AML-193 (cell line): ENCODE measurements around the gene COL25A1.
"Not testable (repeated sequence)": the region's sequence is repeated elsewhere in the genome, so short reads cannot be mapped to it uniquely, and the experiment has no call there.

Source experiments
- DNase-seq, 2 experiments: peaks; one replicate each; lab custom pipeline; 2025; lab: John Stamatoyannopoulos, UW

Gene COL25A1

DNA sequence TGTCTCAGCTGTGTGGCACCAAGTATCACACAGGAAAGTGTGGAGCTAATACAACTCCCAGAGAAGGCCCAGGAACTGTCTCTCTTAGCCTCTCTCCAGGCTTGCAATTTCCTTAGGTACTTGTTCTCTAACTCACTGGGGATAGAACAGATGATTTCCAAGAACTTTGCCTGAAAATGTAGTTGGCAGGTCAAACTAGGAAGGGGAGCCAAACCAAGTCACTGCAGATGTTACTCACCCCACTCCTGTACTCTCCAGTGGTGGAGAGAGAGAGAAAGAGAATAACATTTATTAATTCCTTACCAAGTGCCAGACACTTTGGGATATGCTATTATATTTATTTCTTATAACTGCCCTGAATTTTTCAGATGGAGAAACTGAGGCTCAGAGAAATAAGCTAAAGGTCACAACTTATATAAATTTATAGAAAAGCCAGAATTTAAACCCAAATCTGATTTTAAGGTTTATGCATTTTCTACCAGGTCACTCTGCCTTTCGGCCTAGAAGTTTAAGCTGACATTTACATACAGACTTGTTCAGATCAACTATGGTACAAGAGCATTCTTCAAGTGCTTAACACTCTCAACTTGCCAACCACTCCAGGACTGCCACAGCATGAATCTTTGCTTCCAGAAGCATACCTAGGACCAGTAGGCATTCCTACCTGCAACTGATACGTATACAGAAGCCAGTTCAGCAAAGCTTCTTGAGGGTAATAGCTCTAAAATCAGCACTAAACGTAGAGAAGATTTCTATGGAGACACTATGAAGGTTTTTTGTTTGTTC is 291.0 kb downstream of the COL25A1 start:
- DNase-seq: no peak

DNA sequence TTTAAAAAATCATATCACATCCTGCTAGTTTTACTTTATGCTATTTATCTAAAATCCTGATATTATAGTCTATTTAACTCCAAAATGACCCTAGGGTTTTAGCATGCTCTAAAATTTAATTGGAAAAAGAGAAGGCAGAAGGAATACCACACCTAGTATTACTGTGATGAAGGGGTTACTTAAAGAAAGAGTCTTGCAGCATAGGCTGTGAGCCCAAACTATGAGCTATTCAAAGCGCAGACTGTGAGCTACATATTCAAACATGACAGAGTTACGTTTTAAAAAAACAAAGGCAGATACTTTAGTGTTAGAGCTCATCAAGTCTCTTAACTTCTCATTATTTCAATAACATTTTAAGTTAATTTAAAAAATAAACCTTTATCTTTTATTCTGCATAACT is 291.9 kb downstream of the COL25A1 start:
- no peak for DNase-seq

DNA sequence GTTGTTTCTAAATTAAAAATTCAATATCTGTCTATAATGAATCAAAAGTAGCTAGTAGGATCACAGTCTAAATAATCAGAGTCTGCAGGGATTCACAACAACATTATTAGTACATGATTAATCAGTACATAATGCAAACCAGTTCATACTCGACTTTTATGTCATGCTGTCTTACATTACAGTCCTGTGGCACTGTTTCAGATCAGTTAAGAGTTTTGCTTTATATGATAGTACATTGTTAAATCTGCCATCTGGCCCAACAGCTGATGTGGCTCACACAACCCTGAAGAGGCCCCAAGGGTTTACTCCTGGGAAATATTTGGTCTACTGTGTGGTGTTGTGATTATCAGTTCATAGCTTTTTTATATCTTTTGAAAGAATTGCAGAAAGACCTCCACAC is 292.5 kb downstream of the COL25A1 start:
- no peak for DNase-seq

DNA sequence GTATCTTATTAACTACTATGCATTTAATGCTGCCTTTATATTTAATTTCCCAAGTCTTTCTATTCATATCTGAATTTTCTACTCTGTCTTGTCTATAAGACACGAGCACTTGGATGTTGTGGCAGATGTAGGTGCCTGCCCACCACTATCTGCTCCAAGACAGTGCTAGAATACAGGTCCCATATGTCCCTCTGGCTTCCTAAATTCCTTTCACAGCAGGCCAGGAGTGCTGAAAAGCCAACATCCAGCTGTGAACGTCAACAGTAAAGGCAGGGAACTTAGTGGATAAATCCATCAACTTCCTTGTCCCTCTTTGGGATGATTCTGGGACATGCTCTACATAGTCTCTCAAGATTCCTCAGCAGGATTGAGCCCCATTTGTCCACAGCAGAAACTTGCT is 294.5 kb downstream of the COL25A1 start:
- DNase-seq: no peak

GRCh38 chr4:109005523-109005922 is 296.9 kb downstream of the COL25A1 start:
- no peak for DNase-seq

GRCh38 chr4:109004418-109004817 is 298.0 kb downstream of the COL25A1 start:
- no peak for DNase-seq

DNA sequence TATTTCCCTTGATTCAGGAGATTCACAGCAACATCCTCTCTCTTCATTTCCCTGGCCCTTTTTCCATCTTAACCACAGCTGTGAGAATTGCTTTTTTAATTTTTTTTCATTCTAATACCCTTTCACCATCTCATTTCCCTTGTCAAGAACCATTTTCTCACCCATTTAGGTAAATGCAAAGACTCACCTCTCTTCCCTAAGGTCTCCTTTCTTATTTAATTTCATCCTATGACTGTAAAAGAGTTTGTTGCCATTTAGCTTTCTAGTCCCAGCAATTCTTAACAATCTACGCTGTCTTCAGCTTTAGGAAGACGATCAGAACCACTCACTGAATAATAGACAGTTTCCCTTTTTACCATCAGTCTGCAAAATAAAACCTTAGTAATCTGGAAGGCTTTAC is 298.5 kb downstream of the COL25A1 start:
- no peak for DNase-seq

- DNase-seq: no peak
Measured at GRCh38 chr4:108991551-108992328, 310.7 kb downstream of the COL25A1 start.

DNA sequence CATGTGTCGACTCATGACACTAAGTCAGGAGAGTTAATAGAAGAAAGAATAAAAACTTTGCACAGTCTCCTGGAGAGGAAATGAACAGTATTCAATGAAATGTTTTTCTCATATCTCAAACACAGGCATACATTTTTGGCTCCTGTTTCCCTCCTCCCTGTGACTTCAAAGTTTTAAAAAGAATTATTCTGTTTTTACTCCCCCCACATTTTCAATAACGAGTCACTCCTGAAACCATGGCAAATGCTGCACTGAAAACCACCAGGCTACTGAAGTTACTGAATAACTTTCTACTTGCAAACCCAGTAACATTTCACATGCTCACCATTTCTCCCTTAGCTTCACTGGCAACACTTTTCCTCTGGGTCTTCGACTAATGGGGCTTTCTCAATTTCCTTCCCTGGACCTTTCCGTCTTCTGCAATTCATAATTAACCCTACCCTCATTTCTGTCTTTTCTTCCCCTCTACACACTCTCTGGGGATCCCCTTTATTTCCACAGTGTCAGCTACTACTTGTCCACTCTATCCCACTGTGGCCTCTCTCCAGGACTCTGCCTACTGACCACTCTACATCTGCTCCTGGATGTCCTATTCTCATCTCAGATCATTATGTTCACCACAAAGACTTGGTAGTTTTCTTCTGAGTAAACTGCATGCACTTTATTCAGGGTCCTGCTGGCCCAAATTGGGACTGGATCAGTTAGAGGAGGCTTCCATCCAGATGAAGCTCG is 313.8 kb downstream of the COL25A1 start:
- no peak for DNase-seq

DNA sequence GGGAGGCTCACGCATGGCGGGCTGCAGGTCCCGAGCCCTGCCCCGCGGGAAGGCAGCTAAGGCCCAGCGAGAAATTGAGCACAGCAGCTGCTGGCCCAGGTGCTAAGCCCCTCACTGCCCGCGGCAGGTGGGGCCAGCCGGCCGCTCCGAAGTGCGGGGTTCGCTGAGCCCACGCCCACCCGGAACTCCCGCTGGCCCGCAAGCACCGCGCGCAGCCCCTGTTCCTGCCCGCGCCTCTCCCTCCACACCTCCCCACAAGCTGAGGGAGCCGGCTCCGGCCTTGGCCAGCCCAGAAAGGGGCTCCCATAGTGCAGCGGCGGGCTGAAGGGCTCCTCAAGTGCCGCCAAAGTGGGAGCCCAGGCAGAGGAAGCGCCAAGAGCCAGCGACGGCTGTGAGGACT is 318.0 kb downstream of the COL25A1 start:
- not testable (repeated sequence) for DNase-seq

DNA sequence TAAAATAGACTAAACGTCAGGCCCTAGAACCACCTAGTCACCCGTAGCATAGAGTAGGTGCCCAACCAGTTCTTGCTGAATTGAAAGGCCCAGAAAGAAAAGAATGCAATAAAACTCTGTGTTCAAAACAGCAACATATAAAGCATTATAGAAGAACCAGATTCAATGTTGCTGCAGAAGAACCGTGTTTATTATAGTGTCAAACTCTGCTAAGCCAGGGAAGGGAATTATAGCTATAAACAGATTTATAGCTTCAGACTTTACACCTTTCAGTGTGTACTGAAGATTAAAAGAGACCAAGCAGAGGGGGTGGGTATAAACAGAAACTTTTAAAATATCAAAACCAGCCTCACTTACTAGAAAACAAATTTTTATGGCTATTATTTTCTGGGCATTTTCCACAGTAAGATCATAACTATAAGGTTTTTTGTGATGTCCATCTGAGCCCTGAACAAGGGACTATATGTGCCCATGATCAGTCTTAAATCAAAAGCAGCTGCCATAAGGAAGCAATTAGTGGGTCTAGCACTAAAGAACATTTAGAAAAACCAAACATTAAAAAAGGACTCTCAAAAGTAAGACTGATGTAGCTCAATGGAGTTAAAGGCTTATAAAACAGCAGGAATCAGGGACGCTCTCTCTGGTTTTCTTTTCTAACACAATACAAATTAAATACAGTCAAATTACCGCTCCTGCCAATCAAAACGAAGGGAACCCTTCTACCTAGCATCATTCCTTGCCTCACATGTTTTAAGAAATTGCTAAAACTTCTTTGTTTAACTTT is 319.9 kb downstream of the COL25A1 start:
- DNase-seq: no peak

- no peak for DNase-seq
Measured at GRCh38 chr4:108980455-108981239, 321.8 kb downstream of the COL25A1 start.

DNA sequence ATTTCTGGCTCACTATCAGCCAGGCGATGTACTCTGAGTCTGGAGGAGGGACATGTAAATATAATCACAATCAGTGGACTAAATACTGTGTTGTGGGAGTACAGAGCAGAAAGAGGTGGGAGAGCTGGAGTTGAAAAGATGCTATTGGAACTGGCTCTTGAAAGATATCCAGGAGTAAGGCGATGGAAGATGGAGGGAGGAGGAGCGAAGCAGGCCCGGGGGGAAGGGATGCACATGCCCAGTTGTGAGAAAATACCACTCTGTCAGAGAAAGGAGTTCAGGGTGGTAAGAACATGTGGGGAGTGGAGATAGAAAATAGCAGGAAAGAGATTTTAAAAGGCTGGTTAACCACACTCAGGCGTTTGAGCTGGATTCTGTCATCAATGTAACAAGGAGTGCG is 322.7 kb downstream of the COL25A1 start:
- no peak for DNase-seq

DNA sequence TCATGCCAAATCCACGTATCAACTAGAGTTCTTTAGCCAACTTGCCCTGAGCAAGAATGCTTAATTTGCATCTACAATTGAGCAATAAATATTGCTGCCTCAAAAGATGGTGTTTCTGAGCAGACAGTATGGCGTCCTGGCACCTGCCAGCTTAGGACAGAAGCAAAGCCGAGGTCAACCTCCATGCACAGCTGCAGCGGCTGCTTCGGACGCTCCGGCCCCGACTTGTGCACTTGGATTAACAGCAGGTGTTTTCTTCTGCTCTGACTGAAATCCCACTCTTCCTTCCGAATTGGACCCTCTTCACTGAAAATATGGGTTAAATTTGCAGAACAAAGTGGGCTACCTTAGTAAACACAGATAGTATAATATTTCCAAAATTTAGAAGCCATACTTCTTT is 324.4 kb downstream of the COL25A1 start:
- DNase-seq: no peak

DNA sequence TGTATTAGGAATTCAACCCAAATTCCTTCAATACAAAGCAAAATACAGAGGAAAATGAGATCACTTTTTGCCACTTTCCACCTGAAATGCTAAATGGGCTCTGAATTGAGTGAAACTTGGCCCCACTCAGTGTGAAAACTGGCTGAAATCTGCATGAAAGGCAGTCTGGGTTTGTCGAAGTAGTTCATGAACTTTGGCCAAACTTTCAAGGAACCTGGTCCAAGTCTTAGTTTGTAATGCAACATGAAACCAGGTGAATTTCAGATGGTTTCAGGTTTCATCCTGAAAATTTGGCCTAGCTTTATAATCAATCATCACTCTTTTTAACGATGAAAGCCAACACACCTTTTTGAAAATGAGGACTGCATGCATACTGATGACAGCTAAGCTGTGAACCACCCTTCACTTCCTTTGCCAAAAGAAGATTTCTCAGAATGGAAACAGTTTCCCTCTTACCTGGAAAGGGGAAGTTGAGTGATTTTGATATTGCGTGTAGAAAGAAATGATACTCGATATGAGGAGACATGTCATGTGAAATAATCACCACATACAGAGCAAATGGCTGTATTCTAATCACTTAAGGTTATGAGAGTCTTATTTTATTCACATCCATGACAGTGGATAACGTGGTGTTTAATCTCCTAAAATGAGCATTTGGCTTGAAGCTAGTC is 329.7 kb downstream of the COL25A1 start:
- peak in 1 of 2 experiments; percentile 0 for DNase-seq

GRCh38 chr4:108971473-108971872 is 331.0 kb downstream of the COL25A1 start:
- DNase-seq: no peak

DNA sequence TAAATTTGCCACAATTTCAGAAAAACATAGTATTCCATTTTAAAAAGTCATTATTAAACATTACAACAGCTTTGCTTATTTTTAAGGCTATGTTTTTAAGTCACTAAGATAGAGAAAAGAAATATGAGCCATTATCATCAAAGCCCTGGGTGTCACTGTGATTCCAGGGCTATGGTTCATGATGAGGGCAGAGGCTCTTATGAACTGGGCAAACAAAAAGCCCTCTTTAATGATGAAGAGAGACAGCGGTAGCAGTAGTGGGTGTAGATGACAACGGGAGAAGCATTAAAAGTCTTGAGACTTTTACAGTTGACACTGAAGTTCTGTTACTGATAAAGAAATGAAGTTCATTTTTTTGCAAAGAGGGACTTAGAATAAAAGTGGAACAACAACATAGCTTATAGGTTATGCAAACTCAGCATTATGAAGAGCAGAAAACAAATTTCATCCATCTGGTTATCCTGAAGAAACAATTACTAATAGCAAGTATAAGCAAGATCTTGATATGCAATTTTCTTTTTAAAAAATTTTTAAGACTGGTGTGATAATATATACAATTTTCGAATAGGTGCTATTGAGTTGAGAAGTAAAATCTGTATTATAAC is 336.9 kb downstream of the COL25A1 start:
- no peak for DNase-seq

DNA sequence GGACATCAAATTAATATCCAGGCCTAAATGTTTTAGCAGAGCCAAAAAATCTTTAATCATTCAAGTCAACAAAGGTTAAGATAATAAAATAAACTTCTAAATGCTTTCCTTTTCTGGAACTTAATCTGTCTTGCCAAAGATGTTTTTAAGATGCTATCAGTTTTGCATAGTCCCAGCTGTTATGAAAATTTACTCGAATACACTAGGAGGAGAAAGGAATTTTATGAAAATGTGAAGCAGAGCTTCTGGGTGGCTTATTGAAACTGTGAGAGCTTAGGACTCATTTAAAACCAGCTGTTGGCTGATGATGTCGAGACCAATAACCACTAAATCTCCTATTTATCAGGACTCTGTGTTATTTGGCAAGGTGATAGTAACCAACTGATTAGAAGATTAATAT is 337.4 kb downstream of the COL25A1 start:
- no peak for DNase-seq

GRCh38 chr4:108963910-108964309 is 338.5 kb downstream of the COL25A1 start:
- no peak for DNase-seq

DNA sequence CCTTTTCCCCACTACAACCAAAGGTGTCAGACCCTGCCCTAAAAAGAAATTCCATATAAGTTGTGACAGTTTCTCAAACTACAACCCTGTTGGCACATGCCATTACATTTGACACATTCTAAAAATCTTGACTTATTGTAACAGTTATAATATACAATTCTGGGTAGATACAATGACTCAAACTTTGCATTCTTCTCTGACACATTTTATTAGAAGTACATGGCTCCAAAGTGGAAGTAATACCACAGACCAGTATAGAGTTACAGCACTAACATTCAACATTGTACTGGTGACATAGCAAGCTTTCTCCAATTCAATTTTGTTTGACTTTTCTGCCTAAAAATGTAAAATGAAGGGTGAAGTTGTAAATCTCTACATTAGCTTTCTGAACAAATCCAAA is 343.0 kb downstream of the COL25A1 start:
- no peak for DNase-seq
